ENCODE results near the gene IQCC.
A peak's percentile ranks its signal among the peaks of the same experiment; 100 is the strongest.

The IQCC gene

DNA sequence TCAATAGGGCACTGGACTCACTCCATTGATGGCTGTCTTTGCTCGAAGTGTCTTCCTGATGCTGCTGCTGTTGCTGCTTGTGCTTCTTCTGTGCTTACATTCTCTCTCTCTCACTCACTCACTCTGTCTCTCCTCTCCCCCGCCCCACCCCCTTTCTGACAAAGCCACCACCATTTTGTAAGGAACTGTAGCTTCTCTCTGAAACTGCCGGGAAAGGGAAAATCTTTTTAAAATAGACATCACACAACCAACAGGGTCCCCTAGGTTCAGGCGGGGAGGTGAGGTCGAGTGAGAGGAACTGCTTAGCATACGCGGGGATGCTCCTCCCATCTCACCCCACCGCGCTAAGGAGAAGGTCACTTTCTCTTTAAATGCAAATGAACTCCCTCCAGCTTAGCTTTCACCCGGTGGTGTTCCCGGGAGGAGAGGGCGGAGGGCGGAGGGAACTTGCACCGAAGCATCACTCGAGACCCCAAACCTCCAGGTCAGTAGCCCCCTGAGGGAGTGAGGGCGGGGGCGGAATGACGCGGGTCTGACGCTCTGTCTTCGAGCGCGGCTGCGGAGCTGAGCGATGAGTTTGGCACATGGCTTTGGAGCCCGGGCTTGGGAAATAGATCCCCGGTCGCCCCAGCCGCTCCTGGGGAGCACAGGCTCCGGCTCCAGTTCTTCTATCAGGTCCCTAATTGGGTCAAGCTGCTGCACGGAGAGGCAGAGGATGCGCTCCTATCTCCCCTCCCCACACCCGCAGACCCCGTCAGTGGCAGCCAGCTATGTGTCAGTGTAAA, 5.1 kb upstream of the IQCC start, which contains the start of gene CCDC28B:
Gene CCDC28B, plus strand, starts transcription at position 370 of the 785 bp plus-strand sequence. CDS start 1,341 bp downstream, outside the sequence.
- TF ChIP-seq, protein P1, sequence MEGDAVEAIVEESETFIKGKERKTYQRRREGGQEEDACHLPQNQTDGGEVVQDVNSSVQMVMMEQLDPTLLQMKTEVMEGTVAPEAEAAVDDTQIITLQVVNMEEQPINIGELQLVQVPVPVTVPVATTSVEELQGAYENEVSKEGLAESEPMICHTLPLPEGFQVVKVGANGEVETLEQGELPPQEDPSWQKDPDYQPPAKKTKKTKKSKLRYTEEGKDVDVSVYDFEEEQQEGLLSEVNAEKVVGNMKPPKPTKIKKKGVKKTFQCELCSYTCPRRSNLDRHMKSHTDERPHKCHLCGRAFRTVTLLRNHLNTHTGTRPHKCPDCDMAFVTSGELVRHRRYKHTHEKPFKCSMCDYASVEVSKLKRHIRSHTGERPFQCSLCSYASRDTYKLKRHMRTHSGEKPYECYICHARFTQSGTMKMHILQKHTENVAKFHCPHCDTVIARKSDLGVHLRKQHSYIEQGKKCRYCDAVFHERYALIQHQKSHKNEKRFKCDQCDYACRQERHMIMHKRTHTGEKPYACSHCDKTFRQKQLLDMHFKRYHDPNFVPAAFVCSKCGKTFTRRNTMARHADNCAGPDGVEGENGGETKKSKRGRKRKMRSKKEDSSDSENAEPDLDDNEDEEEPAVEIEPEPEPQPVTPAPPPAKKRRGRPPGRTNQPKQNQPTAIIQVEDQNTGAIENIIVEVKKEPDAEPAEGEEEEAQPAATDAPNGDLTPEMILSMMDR (IDR thresholded peaks at IDR 0.05; ENCODE audit: insufficient read depth, low read depth, low read length, missing control alignments) = no peak
- H3K4me3 ChIP-seq (ENCODE audit: low read depth, low read length) = peak within 1 kb of the TSS; percentile 82
- peak; percentile 60 for DNase-seq (ENCODE audit: low read depth)

DNA sequence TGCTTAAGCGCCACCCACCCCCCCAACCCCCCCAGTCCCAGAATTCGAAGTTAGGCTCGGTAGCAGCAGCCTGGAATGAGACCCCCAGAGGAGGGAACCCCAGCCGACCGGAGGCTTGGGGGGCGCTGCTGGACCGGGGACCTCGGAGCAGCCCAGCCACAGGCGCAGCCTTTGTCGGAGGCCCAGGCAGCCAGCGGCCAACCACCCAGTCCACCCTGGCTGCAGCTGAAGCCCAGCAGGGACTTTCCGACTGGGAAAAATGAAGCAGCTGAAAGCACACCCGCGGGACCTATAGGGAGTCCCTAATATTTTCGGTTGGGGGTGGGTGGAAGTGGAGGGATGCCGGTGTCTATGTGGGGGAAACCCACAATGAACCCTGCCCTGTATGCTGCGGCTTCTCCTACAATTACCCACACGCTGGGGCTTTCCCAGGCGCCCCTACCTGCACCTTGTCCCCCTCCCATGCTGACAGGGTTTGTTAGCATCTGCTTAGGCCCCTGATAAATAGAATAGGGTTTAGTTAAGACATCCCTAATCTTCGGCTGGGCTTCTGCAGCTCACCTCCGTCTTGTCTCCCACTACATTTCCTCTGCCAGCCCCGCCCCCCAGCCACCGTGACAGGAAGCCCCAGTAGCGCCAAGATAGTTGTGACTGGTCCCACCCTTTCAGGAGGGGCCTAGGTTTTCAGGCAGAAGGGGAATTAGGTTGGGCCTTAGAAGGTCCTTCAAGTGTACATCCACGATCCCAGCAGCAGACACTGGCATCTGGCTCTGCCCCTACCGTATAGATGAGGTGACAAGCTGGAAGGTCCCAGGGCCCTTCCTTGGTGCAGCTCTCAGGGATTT, 4.2 kb upstream of the IQCC start:
- TF ChIP-seq, protein P1 (IDR thresholded peaks at IDR 0.05; ENCODE audit: insufficient read depth, low read depth, low read length, missing control alignments) = no peak
- peak; percentile 85 for DNase-seq (ENCODE audit: low read depth)
- H3K4me3 ChIP-seq (ENCODE audit: low read depth, low read length) = peak overlapping the region; percentile 82

DNA sequence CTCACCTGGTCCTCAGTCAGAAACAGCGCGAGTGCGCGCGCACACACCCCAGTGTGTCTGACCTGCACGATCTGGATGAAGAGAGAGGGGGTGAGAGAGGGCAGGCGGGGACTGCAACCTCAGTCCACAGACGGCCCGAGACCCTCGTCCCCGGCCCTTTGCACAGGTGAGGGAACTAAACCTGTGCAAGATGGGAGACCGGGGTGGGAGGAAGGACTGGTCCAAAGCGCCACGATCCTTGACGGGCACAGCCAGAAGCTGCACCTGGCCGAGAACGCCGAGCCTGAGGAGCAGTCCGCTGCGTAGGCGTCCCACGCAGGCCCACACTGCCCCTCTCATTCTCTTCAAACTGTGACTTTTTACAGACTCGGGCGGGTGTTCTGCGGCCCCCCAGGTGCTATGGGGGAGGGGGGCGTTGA, 519 bp upstream of the IQCC start:
- peak overlapping the region; percentile 87 for H3K4me3 ChIP-seq (ENCODE audit: low read depth, low read length)
- TF ChIP-seq, protein P1 (IDR thresholded peaks at IDR 0.05; ENCODE audit: insufficient read depth, low read depth, low read length, missing control alignments) = no peak
- no peak for DNase-seq (ENCODE audit: low read depth)

DNA sequence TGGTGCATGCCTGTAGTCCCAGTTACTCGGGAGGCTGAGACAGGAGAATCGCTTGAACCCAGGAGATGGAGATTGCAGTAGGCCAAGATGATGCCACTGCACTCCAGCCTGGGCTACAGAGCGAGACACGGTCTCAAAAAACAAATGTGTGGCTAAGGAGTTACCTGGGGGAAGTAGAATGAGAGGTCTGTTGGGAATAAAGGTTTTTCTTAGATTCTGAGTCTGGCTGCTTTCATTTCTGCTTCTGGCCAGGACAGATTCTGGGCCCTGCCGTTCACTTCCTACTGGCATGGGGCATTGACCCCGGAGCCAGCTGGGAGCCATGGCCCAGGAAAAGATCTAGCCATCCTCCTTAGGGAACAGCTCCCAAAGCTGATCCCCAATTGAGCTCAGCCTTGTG, 3.0 kb downstream of the IQCC start:
- TF ChIP-seq, protein P1 (IDR thresholded peaks at IDR 0.05; ENCODE audit: insufficient read depth, low read depth, low read length, missing control alignments) = no peak
- no peak for DNase-seq (ENCODE audit: low read depth)
- no peak overlapping the region for H3K4me3 ChIP-seq (ENCODE audit: low read depth, low read length)

DNA sequence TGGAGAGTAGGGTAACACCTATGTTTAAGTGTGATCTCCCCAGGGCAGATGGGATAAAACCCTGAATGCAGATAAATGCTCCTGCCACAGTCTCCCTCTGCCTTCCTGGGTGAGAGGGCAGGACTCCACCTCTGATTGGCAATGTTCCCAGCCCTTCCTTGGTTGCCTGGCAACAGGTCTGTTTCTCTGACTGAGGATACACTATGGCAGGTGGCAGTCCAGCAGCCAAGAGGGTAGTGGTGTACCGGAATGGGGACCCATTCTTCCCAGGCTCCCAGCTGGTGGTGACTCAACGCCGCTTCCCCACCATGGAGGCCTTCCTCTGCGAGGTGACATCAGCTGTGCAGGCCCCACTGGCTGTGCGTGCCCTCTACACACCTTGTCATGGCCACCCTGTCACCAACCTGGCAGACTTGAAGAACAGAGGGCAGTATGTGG, 3.4 kb downstream of the IQCC start, which contains the start of gene DCDC2B:
Gene DCDC2B, plus strand, starts transcription at position 199 of the 438 bp plus-strand sequence. Its CDS starts 5 bp downstream, at position 204.
- TF ChIP-seq, protein P1 (IDR thresholded peaks at IDR 0.05; ENCODE audit: insufficient read depth, low read depth, low read length, missing control alignments) = no peak
- H3K4me3 ChIP-seq (ENCODE audit: low read depth, low read length) = no peak within 1 kb of the TSS
- DNase-seq (ENCODE audit: low read depth) = no peak

DNA sequence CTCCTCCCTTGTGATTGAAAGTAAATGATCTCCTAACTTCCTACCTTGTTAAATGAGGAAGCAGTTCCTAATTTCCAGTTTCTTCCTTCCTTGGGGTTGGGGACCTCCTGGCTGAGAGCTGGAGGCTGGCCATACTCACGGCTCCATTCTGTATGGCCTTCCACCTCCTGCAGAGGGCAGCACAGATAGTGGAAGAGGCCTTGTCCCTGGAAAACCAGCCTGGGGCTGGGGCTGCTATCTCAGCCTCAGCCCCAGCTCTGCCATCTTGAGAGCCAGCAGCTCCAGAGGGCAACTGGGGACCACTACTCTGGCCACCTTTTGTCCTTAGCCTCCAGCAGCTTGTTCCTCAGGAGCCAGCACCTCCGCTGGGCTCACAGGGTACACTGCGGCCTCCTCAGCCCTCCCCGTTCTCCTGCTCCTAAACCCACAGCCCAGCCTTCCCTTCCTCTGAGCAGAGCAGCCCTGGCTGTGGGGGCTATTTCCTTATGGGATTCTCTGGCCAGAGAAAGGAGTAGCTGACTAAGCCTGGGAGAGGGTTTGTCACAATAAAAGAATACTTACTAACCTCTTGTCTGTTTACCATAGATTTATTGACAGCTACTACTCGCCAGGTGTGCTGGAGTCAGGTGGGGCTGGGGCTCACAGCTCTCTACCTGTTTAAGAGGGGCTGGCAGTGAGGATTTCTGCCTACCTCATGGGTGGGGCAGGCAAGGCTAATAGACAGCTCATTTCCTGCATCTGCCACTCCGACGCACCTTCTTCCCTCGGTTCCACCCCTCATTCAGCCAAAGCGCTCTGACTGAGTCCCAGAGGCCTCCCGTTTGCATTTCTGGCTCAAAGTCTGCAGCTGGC, 10.4 kb downstream of the IQCC start:
- no peak overlapping the region for H3K4me3 ChIP-seq (ENCODE audit: low read depth, low read length)
- DNase-seq (ENCODE audit: low read depth) = peak; percentile 69
- TF ChIP-seq, protein P1 (IDR thresholded peaks at IDR 0.05; ENCODE audit: insufficient read depth, low read depth, low read length, missing control alignments) = peak; percentile 79

Data from GM12865 (cell line).